ENCODE results near the gene TRAM2. TPM values are rescaled to one million over a fixed set of nuclear protein-coding genes. Genes with fewer than 3 reads are reported as not detected.

Gene TRAM2
- total and polyA plus RNA-seq, 2 of the 4 experiments (the other 2 are of a cell fraction) = 77.2 to 95.7 TPM

- no peak for TF ChIP-seq POLR2A (IDR thresholded peaks at IDR 0.05; ENCODE audit: low read depth, low read length)
- no peak for TF ChIP-seq NFE2L2 (IDR thresholded peaks at IDR 0.05; ENCODE audit: low read depth, low read length)
- no peak for TF ChIP-seq RFX5 (IDR thresholded peaks at IDR 0.05; ENCODE audit: low read depth, low read length)
- TF ChIP-seq MAZ (IDR thresholded peaks at IDR 0.05; ENCODE audit: borderline replicate concordance, low read depth, low read length) = no peak
- no peak for TF ChIP-seq MAFK (IDR thresholded peaks at IDR 0.05; ENCODE audit: low read depth, low read length)
- no peak for TF ChIP-seq MXI1 (IDR thresholded peaks at IDR 0.05; ENCODE audit: borderline replicate concordance, low read depth, low read length)
- no peak for TF ChIP-seq CHD1 (IDR thresholded peaks at IDR 0.05; ENCODE audit: low read depth, low read length)
- TF ChIP-seq BHLHE40 (IDR thresholded peaks at IDR 0.05; ENCODE audit: low read depth, low read length) = no peak
- TF ChIP-seq RAD21 (IDR thresholded peaks at IDR 0.05; ENCODE audit: low read length) = no peak
- no peak for TF ChIP-seq SMC3 (IDR thresholded peaks at IDR 0.05; ENCODE audit: low read depth, low read length)
- TF ChIP-seq CEBPB (IDR thresholded peaks at IDR 0.05; ENCODE audit: low read depth, low read length) = no peak
- TF ChIP-seq ELK1 (IDR thresholded peaks at IDR 0.05; ENCODE audit: borderline replicate concordance, low read depth, low read length) = no peak
- TF ChIP-seq CTCF (conservative IDR thresholded peaks at IDR 0.05; ENCODE audit: low read depth, low read length) = no peak
- no peak for TF ChIP-seq USF2 (IDR thresholded peaks at IDR 0.05; ENCODE audit: low read depth, low read length)
- TF ChIP-seq RCOR1 (IDR thresholded peaks at IDR 0.05; ENCODE audit: insufficient replicate concordance, low read length) = no peak
- Histone ChIP-seq H3K79me1 (ENCODE audit: low read depth in 1 of 2, low read length in 2 of 2) (peaks cover 0 to 10% of the 10 kb centered on the region in 2 experiments; a peak in 1 of 4 replicates), H3K56ac (ENCODE audit: extremely low read depth, insufficient read depth, low read length) (no peak overlapping the region), H3K27me3 (ENCODE audit: control insufficient read depth, insufficient read depth, low read length) (no peaks in the 10 kb centered on the region), H3K4me1 (ENCODE audit: control insufficient read depth, insufficient read depth, low read length) (peaks cover 23% of the 10 kb centered on the region), H2BK15ac (ENCODE audit: low read depth, low read length) (peak overlapping the region; percentile 67; the same call in 2 of the 3 replicates), H3K4me2 (ENCODE audit: low read depth, low read length) (no peak overlapping the region), H3K36me3 (ENCODE audit: control insufficient read depth, insufficient read depth, low read length) (no peaks in the 10 kb centered on the region), H3K14ac (replicated peaks; ENCODE audit: low read depth, low read length) (peak overlapping the region; percentile 30), H4K8ac (ENCODE audit: low read depth in 2 of 2, low read length in 2 of 2) (peak overlapping the region; percentile 42 to 76; a peak in 3 of 4 replicates), H3K27ac (ENCODE audit: insufficient read depth, low read length) (no peak overlapping the region), H3K23ac (ENCODE audit: low read depth, low read length) (peak overlapping the region; percentile 42; the same call in 1 of the 2 replicates), H4K20me1 (ENCODE audit: insufficient read depth, low read length) (no peaks in the 10 kb centered on the region), H3K9ac (ENCODE audit: low read depth, low read length) (no peak overlapping the region), H3K4me3 (ENCODE audit: insufficient read depth, low read depth, low read length) (no peak overlapping the region), H2AK9ac (replicated peaks; ENCODE audit: low read depth, low read length, poor library complexity) (peak overlapping the region; percentile 13), H3K9me3 (ENCODE audit: control insufficient read depth, insufficient read depth, low read length) (no peaks in the 10 kb centered on the region), H3K4ac (ENCODE audit: low read depth, low read length) (peak overlapping the region; percentile 80), H2AK5ac (ENCODE audit: low read depth, low read length) (peak overlapping the region; percentile 75), H4K5ac (ENCODE audit: low read depth, low read length) (peak overlapping the region; percentile 73), H4K91ac (ENCODE audit: insufficient read depth, low read depth, low read length) (peak overlapping the region; percentile 67), H2BK5ac (ENCODE audit: low read depth, low read length, poor library complexity, severe bottlenecking) (peak overlapping the region; percentile 6), H2AFZ (replicated peaks; ENCODE audit: low read length, poor library complexity) (peak overlapping the region; percentile 81), H3K9me1 (ENCODE audit: insufficient read depth, low read length) (peaks cover 20% of the 10 kb centered on the region), H3K18ac (ENCODE audit: low read depth, low read length) (peak overlapping the region; percentile 61), H2BK120ac (ENCODE audit: low read depth, low read length) (peak overlapping the region; percentile 58), H2BK20ac (ENCODE audit: low read depth, low read length) (peak overlapping the region; percentile 79)
- in situ Hi-C loops (cut with MboI; ENCODE audit: low sequenced_read_pairs) (loop anchor here (5.0 kb wide), 1 partner anchor 180 kb away; no protein-coding TSS in a partner anchor), dilution Hi-C loops (cut with HindIII; ENCODE audit: low sequenced_read_pairs, unreplicated experiment) (no loop called here), intact Hi-C loops (cut with micrococcal nuclease) (loop anchor here (1.0 kb wide), 1 partner anchor 55 kb away; no protein-coding TSS in a partner anchor)
- ATAC-seq (ENCODE audit: low read depth) (no peak), DNase-seq (no peak)
- CTCF ChIA-PET = interaction anchor here (0.8 to 1.8 kb wide), 4 partner anchors 9 to 55 kb away, joined by 4 to 7 read pairs (median 4); partner anchors contain the start of gene TRAM2
- POLR2A ChIA-PET (ENCODE audit: unreplicated experiment) = no interaction called here
- no TSS peak for BruUV-seq (replicated peaks)
Measured at GRCh38 chr6:52597738-52598122, 20.9 kb upstream of the TRAM2 start.

All from IMR-90 (cell line).